NCI-H1694 (cell line): ENCODE measurements around the gene VWA1.
A peak's percentile ranks its signal among the peaks of the same experiment; 100 is the strongest.
"Not testable (repeated sequence)": the region's sequence is repeated elsewhere in the genome, so short reads cannot be mapped to it uniquely, and the experiment has no call there.

Source experiments
- DNase-seq: peaks from one replicate; lab custom pipeline; 2025; lab: John Stamatoyannopoulos, UW

Gene VWA1

GRCh38 chr1:1424707-1425106, 10.8 kb upstream of the VWA1 start:
- DNase-seq = no peak

GRCh38 chr1:1425426-1425752, 10.1 kb upstream of the VWA1 start:
- no peak for DNase-seq

GRCh38 chr1:1425753-1426495, 9.6 kb upstream of the VWA1 start:
- no peak for DNase-seq

- peak; percentile 53 for DNase-seq
Measured at GRCh38 chr1:1426496-1427105, 8.9 kb upstream of the VWA1 start.

DNA sequence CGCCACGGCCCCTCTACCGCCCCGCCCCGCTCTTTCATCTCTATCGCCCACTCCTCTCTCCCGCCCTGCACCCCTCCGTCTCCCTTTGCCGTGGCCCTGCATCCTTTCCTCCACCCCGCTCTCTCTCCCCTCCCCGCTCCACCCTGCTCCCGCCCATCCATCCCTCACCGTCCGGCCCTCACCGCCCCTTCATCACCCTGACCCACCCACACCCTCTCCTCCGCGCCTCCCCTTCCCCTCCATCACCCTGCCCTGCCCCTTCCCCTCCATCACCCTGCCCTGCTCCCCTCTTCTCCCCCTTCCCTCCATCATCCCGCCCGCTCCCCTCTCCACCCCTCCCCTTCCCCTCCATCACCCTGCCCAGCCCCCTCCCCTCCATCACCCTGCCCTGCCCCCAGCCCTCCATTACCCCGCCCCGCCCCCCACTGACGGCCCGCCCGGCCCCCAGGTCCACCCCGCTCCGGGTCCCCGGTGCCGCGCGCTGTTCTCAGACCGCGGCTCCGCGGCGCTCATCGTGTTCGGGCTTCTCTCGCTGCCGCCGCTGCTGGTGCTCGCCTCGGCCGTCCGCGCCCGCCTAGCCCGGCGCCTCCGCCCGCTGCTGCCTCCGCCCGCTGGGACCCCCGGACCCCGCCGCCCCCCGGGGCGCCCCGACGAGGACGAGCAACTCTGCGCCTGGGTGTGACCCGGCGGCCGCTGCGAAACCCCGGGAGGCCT, 8.2 kb upstream of the VWA1 start:
- DNase-seq = no peak

- DNase-seq = no peak
Measured at GRCh38 chr1:1427820-1428148, 7.7 kb upstream of the VWA1 start.

DNA sequence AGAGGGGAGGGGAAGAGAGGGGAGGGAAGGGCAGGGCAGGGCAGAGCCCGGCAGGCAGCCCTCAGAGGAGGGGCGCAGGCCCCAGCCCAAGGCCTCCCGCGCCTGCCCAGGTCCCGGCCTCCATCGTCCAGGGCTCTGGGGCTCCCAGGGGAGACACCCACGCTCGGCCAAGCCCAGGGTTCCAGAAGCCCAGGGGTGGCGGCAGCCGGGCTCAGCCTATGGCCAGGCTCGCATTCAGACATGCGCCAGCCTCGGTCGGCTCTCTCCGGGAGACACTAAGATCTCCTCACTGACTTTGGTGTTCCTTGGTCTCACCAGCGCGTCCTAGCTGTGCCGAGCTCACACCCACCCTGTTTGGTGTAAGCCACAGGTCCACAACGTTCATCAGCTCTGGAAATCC, 7.3 kb upstream of the VWA1 start:
- DNase-seq = no peak

DNA sequence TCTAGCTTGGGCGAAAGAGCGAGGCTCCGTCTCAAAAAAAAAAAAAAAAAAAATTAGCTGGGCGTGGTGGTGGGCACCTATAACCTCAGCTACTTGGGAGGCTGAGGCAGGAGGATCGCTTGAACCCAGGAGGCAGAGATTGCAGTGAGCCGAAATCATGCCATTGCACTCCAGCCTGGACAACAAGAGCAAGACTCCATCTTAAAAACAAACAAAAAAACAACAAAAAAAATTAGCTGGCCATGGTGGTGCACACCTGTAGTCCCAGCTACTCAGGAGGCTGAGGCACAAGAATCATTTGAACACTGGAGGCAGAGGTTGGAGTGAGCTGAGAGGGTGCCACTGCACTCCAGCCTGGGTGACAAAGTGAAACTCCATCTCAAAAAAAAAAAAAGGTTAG, 6.5 kb upstream of the VWA1 start:
- DNase-seq = not testable (repeated sequence)

DNA sequence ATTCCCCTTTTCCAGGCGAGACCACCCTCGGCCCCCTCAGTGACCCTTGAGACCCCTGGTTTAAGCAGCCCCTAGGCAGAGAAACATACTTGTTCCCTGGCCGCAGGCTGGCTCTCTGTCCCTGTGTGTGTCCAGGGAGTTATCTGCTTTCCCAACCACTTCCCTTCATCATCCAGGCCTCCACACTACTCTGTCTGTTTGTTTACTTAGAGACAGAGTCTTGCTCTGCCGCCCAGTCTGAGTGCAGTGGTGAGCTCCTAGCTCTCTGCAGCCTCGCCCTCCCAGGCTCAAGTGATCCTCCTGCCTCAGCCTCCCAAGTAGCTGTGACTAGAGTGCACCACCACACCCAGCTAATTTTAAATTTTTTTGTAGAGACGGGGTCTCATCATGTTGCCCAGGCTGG, 5.8 kb upstream of the VWA1 start:
- DNase-seq = no peak

DNA sequence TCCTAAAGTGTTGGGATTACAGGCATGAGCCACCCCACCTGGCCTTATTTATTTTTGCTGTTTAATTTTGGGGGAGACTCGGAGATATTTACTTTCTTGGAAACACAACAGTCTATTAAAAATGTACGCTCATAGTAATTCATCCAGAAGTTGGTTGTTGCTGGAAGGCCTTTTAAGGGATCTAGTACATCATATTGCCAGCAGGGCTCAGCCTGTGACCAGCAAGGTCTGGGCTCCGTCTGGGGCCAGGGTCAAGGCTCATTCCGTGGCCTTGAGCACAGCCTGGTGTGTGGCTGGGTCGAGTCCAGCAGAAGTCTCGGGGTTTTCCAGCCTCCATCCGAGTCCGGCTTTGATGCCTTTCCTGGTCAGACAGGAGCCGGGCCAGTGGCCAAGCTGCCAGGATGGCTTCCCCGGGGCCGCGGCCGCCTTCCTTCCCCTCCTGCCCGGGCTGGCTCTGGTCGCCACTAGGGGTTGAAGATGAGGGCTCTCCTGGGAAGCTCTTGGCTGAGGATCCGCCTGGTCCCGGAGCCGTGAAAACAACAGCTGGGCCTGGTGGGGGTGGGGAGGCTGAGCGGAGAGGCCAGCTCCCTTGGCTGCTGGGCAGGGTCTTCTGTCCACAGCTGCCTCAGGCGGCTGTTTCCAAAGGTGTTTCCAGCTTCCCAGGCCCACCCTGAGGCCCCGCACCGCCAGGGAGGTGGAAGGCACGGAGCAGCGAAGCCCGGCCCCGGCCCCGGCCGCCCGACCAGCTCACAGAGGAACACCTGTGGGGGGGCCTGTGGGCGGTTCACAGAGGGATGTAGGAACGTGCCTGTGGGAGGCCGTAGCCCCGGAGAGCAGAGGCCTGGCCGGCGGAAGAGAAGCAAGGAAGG, 5.1 kb upstream of the VWA1 start:
- DNase-seq = no peak

DNA sequence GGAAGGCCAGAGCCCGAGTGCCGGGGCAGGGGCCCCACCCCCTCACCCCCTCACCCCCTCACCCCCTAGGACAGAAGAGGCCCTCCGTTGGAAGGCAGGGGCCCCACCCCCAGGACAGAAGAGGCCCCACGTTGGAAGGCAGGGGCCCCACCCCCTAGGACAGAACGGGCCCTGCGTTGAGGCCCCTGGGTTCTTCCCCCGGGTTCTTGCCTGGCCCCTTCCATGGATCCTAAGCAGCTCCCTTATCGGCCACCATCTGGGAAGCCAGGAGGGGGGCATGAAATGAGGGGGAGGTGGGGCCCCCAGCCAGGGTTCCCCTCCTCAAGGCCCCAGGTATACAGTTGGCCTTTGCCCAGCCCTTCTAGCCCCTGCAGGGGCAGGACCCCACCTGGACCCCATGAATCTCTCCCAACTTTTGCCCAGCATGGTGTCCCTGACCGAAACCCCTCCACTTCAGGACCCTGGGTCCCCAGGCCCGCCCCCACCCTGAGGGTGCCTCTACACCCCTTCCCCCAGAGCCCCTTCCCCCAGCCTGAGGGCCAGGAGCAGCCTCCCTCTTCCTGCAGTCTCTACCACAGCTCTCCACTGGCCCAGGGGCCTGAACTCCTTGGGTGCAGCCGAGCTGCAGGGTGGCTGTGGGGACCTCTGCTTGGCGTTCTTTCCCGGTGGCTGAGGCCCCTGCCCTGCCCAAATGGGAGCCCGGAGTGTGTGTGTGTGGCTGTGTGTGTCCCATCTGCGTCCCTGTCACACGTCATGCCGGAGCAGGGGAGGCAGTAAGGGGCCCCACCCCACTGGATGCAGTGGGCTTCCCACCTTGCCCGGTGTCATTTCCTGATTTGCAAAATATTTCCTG, 4.3 kb upstream of the VWA1 start:
- peak; percentile 48 for DNase-seq

DNA sequence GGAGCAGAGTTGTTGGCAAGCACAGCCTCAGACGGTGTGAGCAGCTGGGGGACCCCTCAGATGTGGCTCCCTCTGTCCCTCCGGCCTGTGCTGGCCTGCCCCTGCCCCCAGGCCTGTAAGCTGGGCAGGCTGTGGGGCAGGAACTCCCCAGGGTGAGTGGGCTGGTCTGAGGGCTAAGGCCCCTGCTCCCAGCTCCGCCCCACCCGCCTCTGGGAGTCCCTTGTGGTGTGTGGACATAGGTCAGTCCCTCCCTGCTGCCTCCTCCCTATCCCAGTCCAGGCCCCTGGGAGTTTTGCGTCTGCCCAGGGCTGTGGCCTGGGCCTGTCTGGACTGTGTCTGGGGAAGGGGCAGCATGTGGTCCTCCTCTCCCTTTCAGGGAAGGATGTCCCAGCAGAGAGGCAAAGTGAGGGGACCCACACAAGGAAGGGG, 3.6 kb upstream of the VWA1 start:
- DNase-seq = no peak

DNA sequence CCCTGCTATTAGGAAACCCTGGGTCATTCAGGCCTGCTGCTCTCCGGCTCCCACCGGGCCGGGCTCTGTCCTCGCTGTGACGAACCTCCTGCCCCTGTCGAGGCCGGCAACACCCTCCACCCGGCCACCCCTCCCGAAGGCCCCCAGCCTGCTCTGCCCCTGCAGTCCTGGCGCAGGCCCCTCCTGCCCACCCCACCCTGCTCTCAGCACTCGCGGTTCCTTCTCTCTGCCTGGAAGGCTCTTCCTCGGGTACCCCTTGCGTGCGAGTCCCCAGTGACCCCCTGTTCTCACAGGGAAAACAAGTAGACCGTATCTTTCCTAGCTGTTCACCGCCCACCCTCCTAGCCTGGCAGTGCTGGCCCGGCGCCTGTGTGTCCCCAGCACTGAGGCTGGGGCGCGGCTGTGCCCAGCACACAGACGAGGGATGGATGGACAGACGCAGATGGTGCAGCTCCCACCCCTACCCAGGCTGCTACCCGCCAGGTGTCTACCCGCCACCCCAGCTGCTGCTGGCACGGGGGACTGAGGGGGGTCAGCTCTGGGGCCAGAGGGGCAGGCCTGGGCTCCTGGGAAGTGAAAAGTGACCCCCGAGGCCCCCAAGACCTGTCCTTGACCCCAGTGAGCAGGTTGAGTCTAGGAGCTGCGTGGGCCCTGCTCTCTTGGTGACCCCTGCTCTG, 3.1 kb upstream of the VWA1 start:
- DNase-seq = no peak

- DNase-seq = peak; percentile 50
Measured at GRCh38 chr1:1432951-1433803, 2.3 kb upstream of the VWA1 start.

GRCh38 chr1:1433804-1434130, 1.7 kb upstream of the VWA1 start:
- no peak for DNase-seq

- DNase-seq = no peak
Measured at GRCh38 chr1:1434131-1434823, 1.2 kb upstream of the VWA1 start.

DNA sequence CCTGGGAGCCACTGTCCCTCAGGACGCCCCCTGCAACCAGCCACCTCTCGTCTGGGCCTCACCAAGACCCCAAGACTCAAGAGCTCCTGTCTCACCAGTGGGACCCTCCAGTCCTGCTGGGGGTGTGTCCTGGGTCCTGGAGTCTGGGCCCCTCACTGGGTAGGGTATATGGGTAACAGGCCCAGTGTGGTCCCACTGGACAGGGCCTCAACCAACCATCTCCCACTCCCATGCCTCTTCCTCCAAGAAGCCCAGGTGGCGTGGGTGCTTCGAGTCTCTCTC, 725 bp upstream of the VWA1 start:
- no peak for DNase-seq

- no peak for DNase-seq
Measured at GRCh38 chr1:1435911-1436629, 580 bp downstream of the VWA1 start.

DNA sequence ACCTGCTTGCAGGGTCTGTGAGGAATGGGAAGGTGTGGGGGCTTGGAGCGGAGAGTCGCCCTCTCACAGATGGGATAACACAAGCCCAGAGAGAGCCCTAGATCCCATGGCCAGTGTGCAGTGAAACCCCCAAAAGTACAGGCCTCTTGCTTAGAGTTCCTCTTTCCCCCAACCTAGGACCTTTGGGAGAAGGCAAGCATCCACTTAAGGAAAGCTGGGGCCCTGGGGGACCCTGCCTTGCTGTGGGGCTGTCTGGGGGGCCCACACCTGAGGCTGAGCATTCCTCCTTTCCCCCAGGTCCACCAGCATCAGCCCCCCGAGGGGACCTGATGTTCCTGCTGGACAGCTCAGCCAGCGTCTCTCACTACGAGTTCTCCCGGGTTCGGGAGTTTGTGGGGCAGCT, 1.1 kb downstream of the VWA1 start:
- DNase-seq = no peak
